HUES64 (cell line): ENCODE results near the gene TAF12.

ENCODE experiments used
- H3K27ac ChIP-seq: 2 replicates; pipeline ENCODE4 v1.7.0; 2013; ENCODE audit warnings: low read depth, low read length, inconsistent platforms
- H3K27me3 ChIP-seq: 2 replicates; pipeline ENCODE4 v1.6.1; 2013; ENCODE audit warnings: mild to moderate bottlenecking, low read length; ENCODE audit not compliant: insufficient read depth
- H3K36me3 ChIP-seq: 2 replicates; pipeline ENCODE4 v1.6.1; 2013; ENCODE audit warnings: mild to moderate bottlenecking, low read length; ENCODE audit not compliant: insufficient read depth
- H3K4me1 ChIP-seq: 2 replicates; pipeline ENCODE4 v1.6.1; 2013; ENCODE audit warnings: mild to moderate bottlenecking, low read length, moderate library complexity; ENCODE audit not compliant: insufficient read depth
- H3K4me3 ChIP-seq: 2 replicates; pipeline ENCODE4 v1.5.1; 2013; ENCODE audit warnings: mild to moderate bottlenecking, low read length, moderate library complexity
- H3K9ac ChIP-seq: 2 replicates; pipeline ENCODE4 v1.6.1; 2013; ENCODE audit warnings: mild to moderate bottlenecking, low read depth, low read length
- H3K9me3 ChIP-seq: 2 replicates; pipeline ENCODE4 v1.6.1; 2013; ENCODE audit warnings: low read depth, low read length; ENCODE audit not compliant: insufficient read depth
- WGBS: fragments of 150-250, 120-280 bp; methylation state at CpG from one replicate; pipeline ENCODE4 v1.1.7; 2013; ENCODE audit warnings: missing lambda C conversion rate; 5-methylcytosine and 5-hydroxymethylcytosine counted together

Gene TAF12

GRCh38 chr1:28560886-28561285 lies 82.0 kb downstream of the TAF12 start:
- no peak overlapping the region for H3K9ac ChIP-seq
- WGBS: 100% methylated on average over 3 of the region's 3 CpGs
- H3K4me3 ChIP-seq: no peak overlapping the region
- H3K9me3 ChIP-seq: no peaks in the 10 kb centered on the region
- H3K27ac ChIP-seq: no peak overlapping the region
- H3K4me1 ChIP-seq: no peaks in the 10 kb centered on the region
- H3K36me3 ChIP-seq: peaks cover 77% of the 10 kb centered on the region
- no peaks in the 10 kb centered on the region for H3K27me3 ChIP-seq
